Putamen (tissue), 1 donor: Measurements from ENCODE around the gene PWWP2B.

Experiments used
- DNase-seq: peaks from one replicate; pipeline ENCODE4 v3.0.0-alpha.2; 2016; ENCODE audit warnings: low spot score

Gene PWWP2B

GRCh38 chr10:132459301-132460003 is 62.5 kb downstream of the PWWP2B start:
- no peak for DNase-seq

DNA sequence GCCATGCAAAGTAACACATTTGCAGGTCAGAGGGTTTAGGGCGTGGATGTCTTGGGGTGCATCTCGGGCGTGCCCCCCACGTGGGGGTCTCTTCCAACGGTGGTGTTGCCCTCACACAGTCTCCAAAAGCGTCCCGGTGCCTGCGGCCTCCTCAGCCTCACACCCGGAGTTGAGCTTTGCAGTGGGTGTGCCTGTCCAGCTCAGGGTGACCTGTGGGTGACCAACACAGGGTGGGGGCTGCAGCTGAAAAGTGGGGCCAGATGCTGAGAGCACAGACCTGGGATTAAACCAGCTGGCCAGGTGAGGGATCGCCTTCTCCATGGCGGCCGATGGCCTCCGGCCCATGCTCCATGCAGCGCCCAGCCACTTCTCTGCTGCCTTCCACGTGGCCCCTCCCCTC is 63.1 kb downstream of the PWWP2B start:
- DNase-seq = no peak

DNA sequence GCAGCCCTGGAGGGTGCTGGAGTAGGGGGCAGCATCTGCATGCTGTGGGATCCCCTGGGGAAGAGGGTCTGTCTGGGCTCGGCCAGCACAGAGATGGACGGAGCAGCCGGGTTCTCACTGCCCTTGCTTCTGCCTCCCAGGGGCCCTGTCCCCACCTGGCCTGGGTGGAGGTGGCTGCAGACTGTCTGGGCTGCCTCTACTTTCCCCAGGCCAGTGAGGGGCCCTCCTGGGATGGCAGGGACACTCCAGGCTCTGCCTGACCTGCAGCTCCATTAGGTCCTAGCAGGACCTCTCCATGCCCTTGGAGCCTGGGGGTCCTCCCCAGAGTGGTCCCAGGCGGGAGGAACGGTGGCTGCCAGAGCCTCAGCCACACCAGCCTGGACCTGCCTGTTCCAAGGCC is 63.7 kb downstream of the PWWP2B start:
- no peak for DNase-seq

DNA sequence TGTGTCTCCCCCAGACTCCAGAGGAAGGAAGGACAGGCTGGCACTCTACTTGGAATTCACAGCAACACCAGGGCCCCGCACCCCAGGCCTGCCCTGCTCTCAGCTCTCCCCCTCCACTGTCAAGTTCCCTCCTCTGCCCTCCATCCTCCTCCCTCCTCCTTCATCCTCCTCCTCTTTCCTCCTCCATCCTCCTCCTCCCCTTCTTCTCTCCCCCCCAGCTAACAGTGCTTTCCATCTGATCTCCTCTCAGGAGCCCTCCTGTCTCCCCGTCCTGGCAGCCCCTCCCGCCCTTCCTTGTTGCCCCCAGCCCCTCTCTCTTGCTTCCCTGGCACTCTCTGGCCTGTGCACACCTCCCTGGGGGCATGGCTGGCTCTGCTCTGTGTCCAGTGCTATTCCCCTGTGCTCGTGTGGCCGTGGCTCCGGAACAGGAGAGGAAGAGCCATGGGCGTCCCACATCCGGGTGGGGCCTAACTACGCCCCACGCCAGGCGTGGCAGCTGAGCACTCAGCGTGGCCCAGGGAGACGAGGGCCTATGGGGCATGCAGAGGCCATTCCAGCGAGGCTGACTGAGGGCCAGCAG is 64.2 kb downstream of the PWWP2B start:
- no peak for DNase-seq

DNA sequence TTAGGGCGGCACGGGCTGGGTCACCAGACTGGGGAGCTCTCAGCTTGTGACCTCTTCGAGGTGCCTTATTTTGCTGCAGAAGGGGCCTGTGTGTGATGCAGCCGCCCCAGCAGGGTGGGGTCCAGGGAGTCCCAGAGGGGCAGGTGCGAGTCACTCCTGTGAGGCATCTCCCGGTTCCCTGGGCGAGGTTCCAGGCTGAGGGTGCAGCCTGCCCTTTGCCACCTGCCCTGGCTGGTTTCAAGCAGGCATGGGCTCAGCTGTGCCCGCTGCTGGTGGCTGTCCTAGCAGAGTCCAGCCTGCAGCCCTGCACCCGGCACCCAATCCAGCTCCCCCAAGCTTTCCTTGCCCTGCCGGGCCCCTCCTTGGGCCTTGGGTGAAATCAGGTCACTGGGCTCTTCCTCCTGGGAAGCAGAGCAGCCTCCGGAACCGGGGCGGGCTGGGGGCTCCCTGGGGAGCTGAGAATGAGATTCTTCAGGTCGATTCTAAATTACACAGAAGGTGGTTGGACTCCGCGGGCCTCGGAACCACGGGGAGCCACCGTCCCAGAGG is 64.8 kb downstream of the PWWP2B start:
- no peak for DNase-seq

- no peak for DNase-seq
These were observed 65.7 kb downstream of the PWWP2B start for GRCh38 chr10:132462463-132463332.

DNA sequence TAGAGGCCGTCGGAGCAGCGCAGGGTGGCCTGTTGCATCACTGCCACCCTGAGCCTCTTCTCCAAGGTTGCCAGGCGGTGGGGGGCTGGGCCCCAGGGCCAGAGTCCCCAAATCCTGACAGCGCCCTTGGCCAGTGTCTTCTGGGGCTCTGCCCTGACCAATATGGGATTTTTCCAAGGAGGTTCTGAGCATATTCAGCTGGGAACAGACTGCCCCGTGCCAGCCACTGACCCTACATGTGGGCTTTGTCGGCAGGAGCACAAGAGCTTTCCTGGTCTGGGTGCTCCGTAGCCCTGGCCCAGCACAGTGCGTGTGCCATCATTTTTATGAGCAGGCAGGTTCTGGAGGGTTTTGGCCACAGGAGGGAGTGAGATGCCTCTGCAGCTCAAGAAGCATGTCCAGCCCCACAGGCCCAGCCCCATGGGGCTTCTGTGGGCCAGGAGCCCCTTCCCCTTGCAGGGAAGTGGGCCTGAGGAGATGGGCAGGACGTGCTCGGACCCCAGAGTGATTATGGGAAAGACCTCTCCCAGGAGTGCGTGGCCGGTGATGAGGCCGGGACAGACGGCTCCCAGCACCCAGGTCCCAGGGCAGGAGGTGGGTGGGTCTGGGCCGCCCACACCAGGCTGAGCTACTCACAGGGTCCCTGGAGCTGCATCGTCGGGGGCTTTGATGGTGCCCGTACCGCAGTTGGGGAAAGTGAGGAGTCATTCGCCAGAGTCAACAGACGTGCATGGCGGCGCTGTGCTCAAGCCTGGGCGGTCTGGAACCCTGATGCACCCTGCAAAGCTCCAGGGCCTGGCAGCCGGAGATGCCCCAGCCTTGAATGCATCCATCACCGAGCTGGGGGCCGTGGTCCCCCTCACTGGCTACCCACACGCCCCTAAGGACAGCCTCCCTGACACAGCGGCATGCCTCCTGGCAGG is 66.6 kb downstream of the PWWP2B start:
- no peak for DNase-seq

DNA sequence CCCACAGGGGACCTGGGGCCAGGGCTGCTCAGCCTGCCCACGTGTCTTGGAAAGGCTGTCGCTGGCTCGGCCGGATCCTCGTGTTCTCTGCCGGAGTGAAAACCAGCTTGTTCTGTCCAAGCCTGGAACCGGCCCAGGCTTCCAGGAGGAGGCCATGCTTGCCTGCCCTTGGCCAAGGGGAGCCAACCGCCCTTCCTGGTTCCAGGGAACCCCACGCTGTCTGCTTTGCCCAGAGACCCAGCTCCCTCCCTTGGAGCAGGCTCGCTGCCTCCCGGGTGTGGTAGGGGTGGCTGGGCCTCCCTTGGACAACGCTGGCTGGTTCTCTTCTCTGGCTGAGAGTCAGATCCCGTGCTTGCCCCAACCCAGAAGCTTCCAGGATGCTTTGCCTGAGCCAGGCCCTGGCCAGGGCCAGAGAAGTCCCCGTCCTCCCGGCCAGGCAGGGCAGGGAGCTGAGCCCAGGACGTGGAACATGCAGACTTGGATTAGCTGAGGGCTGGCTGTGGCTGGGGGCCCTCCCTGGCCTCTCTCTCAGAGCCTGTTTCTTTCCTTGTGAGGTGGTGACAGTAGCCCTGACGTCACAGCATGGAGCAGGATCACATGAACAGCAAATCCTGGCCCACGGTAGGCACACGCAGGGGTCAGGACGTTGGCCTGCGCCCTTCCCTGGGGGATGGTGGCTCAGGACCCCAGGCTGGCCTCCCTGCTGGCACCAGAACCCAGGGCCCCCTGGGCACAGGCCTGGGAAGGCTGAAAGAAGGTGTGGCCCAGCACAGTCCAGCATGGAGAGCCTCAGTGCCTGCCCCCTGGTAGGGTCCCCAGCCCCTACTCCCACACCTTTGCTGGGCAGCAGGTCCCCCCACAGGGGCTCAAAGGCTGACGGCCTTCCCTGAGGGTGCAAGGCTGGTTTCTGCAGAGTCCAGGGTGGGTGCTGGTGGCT is 67.5 kb downstream of the PWWP2B start:
- DNase-seq = peak; percentile 82

DNA sequence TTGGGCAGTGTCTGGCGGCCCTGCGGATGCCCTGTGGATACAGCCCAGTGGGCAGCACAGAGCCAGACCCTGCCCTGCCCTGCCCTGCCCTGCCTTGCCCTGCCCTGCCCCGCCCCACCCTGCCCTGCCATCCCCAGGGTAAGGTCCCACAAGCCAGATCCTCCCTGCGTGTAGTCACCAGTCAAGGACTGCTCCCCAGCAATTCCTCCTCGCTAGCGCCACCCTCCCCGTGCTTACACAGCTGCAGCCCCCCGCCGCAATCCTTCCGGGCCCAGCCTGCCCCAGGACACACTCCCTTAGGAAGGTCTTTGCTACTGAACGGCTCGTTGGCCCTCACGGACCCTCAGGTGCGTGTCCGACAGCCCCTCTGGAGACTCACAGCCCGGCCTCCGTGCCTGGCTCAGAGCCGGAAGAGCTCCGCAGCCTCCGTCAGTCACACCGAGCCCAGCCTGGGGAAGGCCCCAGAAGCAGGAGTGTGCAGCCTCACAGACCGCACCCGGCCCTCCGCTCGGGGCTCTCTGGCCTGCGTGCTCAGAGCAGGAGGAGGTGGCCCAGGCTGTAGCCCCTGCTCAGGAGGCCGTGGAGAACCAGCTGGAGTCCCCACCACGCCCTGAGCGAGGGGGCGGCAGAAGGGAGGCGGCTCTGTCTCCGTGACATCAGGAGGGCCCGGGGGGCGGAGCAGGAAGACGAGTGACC is 68.3 kb downstream of the PWWP2B start:
- DNase-seq = no peak

DNA sequence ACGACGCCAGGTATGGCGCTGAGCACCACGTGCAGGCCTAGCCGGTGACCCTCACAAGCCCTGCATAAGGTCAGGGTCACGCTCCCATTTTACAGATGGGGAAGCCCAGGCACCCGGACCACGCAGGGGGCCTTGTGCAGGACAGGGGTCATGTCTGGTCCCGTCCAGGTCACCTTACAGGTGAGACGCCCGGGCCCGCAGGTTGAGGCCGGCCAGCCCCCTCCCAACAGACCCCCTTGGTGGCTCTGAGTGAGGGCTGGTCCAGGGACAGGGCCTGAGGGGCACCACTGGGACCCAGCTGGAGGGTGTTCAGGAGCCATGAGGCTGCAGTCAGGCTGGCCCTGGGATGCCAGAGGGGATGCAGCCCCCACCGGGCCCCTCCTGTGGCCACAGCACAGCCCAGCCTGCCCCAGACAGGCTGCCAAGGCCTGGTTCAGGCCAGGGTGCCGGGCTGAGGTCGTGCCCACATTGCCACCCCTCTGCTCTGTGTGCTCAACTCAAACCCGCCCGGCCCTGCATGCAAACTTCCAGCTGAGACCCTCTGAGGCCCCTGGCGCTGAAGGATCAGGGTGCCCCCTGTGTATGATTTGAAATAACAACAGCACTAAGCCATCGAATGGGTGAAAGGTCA is 69.0 kb downstream of the PWWP2B start:
- DNase-seq = no peak

DNA sequence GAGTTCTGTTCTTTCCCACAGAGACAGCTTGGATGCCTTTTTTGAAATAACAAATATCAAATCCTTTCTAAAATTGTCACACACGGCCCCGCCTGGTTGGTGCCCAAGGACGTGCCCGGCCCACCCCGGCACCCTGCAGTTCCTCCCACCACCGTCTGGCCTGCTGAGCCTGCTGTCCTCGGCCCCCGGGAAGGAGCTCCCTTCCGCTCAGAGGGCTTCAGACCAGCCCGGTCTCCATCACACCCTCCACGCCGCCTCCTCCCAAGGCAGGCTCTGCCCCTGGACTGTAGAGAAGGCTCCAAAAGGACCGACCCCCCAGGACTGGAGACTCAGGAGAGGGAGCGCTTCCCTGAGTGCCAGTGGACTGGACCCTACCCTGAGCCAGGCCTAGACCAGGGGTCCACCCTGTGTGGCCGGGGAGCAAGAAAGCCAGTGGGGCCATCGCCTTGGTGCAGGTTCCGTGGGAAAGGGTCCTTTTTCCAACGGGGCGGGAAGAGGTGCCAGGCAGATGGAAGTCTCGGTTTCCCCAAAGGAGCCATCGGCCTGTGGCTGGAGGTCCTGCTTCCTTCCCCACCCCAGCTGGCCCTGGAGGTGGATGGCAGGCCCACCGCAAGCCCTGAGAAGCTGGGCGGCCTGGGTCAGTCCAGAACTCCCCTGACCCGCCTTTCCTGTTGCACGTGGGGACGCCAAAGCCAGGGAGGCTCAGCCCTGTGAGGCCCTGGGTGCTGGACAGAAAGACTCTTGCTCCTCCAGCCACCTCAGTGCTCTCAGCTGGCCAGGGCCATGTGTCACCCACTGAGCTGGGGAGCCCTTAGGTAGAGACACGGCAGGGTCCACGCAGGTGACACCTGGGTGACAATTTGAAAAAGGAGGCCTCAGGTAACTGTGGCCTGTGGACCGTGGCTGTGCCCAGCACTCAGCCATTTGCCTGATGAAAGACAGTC is 69.8 kb downstream of the PWWP2B start:
- DNase-seq = no peak
